Fibroblast of gingiva (primary cell): Measurements from ENCODE around the gene TPRKB.
"Not testable (repeated sequence)": the region's sequence is repeated elsewhere in the genome, so short reads cannot be mapped to it uniquely, and the experiment has no call there.

Experiments used
- DNase-seq: peaks from one replicate; pipeline ENCODE4 v3.0.0-alpha.2; 2011; ENCODE audit warnings: low read depth

TPRKB gene

DNA sequence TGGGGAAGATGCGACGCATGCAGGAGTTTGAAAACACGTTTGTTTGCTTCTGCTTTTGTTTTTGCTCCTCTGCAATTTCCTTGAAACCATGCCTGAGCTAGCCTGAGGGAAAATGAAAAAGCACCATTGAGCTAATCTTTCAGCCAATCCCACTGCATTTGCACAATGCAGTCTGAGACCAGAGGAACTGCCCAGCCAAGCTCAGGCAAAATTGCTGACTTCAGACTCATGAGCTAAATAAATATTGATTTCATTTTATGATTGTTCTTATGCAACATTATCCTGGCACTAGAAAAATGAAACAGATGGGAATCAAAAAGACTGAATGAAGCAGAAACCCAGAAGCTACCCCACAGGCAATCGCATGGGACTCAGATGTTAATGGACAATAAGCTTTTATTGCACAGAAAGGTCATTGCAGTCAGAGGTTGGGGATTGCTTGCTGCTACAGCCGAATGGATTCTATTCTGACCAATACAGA, 37.0 kb downstream of the TPRKB start:
- DNase-seq, result peak; percentile 56

DNA sequence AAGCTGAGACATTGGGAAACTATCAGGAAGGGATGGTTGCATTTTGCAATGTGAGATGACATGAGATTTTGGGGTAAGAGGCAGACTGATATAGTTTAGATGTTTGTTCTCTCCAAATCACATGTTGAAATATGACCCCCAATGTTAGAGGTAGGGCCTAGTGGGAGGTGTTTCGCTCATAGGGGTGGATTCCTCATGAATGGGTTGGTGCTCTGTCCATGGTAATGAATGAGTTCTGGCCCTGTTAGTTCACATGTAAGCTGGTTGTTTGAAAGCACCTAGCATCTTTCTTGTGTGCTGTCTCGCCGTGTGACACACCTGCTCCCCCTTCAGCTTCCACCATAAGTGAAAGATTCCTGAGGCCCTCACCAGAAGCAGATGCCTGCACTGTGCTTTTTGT, 37.7 kb downstream of the TPRKB start:
- DNase-seq, result no peak

DNA sequence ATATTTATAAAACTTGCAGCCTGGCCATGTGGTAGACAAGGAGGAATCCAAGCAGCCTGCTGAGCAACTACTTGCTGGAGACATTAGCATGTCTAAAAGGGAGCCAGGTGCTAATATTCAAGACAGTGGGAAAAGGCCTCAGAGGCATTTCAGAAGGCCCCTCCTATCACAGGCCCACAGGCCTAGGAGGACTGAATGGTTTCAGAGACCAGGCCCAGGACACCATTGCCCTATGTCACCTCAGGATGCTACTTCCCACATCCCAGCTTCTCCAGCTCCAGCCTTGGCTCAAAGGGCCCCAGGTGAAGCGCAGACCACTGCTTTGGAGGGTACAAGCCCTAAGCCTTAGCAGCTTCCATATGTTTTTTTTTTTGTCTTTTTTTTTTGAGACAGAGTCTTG, 39.0 kb downstream of the TPRKB start:
- DNase-seq, result no peak

DNA sequence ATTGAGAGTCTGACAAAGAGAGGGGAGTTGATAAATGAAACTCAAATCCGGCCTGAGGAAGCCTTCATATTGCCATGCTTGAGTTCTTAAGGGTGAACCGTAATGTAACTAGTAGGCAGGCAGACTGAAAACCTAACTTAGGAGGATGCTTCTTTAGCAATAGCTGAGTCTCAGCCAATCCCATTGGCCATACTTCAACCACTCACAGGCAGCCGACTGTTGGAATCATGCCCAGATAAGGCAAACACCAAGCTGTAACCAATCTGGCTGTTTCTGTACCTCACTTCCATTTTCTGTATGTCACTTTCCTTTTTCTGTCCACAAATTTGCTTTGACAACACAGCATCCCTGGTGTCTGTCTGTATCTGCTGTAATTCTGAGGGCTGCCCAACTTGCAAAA, 39.5 kb downstream of the TPRKB start:
- peak; percentile 66 for DNase-seq

DNA sequence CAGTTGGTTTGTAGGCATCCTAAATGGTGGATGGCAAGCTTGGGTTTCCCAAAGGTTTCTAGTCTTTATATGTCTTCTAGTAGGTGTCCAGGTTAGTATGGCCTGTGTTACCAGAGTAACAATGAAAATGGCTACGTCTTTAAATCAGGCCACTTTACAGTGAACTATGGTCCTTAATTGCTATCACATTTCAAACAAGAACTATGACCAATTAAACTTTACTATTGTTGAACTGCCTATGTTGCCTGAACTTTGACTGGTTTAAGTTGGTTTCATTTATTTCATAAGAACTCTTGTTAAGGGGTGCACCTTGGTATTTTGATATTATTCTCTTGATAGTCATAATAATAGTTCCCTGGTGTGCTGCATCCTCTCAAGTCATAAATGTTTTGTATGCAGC, 40.2 kb downstream of the TPRKB start:
- DNase-seq, result not testable (repeated sequence)

DNA sequence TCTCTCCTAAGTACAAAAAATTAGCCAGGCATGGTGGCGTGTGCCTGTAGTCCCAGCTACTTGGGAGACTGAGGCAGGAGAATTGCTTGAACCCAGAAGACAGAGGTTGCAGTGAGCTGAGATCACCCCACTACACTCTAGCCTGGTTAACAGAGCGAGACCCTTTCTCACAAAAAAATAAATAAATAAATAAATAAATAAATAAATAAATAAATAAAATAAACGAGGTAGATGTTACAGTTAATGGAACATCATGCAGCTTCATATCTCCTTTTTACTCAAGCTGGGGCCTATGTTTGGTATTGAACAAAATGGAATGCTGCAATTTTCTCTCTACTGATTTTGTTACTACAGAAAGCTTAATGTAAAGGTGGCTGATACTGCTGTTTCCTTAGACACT, 40.6 kb downstream of the TPRKB start:
- DNase-seq, result not testable (repeated sequence)

DNA sequence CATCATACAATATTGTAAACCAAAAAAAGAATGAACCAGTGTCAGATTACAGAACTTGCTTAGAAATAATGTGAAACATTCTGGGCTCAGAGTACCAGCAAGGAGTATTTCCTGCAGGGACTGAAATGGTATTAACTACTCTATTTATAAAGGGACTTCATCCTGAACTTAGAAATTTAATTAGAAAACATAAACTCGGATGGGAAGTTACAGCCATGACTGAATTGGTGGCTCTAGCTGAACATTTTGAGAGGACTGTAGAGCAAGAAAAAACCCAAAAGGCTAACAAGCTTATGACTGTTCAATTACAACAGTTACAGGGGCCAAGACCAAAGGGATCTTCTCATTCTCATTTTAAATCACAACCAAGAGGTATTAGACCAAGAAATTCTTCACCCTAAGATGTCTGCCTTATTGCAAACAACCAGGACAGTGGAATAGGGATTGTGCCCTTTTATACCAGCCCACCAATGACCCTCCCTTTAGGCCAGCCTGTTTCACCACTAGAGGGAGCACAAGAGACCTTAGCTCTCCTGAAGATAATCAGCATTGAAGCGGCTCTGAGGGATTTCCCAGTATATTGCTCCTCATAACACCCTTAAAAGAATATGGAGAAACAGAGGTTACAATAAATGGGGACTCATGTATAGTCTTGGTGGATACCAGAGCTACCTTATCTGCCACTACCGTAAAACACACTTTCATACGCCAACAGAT, 46.6 kb downstream of the TPRKB start:
- not testable (repeated sequence) for DNase-seq

DNA sequence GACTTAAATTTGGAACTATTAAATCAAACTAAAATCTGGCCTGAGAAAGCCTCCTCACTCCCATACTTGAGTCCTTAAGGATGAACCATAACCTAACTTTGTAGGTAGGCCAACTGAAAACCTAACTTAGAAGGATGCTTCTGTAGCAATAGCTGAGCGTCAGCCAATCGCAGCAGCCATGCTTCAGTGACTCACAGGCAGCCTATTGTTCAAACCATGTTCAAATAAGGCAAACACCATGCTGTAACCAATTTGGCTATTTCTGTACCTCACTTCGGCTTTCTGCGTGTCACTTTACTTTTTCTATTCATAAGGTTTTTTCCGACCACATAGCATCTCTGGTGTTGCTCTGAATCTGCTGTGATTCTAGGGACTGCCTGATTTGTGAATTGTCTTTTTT, 48.7 kb downstream of the TPRKB start:
- not testable (repeated sequence) for DNase-seq

DNA sequence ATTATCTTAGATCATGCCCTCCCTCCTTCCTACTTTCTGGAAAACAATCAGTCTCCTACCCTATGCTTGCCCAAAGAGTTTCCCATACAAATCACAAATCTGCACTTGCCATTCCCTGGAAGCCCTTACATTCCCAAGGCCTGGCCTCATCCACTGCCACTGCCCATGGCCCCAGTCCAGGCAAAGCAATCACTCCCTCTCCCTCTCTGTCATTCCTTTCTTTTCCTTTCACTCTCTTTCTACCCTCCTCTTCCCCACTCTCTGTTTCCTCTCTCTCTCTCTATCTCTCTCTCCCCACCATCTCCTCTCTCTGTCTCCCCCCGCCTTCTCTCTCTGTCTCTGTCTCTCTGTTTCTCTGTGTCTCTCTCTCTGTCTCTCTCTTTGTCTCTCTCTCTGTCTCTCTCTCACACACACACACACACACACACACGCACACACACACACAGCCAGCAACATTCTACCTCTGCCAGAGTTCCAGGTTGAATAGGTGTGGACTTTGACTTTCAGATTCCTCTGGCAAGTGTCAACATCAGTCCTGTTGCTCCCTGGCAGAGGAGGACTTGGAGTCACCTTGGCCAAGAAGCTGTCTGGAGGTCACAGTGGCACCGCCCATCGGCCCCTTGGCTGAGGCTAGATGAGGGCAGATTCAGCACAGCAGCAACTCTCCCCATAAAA, 51.2 kb downstream of the TPRKB start:
- no peak for DNase-seq

DNA sequence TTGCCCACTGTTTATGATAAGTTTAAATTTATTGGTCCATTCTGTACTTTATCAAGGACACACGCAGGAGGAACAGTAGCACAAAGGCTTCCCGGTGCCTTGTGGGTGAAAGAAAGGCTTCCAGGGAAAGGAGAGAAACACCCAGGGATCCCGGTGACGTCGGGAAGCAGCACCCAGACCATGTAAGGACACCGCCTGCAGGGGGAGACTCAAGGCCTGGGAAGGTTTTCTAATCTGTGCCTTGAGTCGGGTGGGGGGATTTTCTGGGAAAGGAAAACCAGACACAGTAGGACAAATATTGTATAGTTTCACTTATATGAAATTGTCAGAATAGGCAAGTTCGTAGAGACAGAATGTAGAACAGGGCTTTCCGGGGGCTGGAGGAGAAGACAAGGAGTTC, 52.2 kb downstream of the TPRKB start:
- DNase-seq, result not testable (repeated sequence)

DNA sequence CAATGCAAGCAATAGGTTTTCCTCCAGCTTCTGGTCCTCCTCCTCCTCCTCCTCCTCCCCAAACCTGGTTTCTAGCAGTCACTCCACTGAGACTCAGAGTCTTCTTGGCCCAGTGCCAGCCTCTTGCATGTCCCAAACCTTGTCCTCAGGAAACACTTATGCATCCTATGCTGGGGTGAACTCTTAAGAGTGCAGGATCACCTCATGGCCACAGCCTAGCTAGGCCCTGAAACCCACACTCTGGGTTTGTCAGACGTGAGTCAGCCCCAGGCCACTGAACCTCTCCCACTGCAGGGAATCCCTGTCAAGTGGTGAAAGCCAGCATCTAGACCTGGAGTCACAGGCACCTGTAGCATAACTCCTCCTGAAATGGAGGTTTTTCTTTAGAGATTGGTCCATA, 52.8 kb downstream of the TPRKB start:
- DNase-seq, result not testable (repeated sequence)

DNA sequence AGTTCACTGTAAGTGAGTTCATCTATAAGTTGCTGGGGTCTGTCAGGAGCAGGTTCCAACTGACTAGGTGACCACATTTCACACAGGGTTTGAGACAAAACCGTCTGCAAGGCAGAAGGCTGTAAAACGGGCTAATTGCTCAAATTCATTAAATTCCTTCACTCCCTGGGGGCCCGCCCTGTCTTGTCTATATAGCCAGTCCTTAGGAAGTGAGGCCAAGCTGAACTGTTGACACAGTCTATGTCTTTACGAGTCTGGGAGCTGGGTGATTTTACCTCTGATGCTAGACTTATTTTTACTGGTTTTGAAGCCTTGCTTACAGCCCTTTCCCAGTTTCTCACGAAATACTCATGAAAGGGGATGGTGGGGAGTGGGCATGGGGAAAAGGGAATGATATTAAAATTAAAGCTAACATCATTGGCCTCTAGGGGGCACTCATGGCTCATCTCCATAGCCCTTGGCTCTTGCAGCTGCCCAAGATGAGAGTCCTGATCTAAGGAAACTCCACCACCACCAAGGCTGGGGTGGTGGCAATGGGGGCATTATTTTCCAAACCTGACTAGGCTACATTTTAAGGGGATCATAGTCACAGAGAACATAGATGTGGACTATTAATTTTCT, 57.1 kb downstream of the TPRKB start:
- DNase-seq, result not testable (repeated sequence)
